Measurements from ENCODE around the gene MAP3K10. TPM values are rescaled to one million over a fixed set of nuclear protein-coding genes. Genes with fewer than 3 reads are reported as not detected.

MAP3K10 gene
- total and polyA plus RNA-seq, 9 of the 15 experiments (the other 6 are each of a cell fraction or from before 2014, with no cell fraction given), result 0.01 to 8.0 (median 2.7) TPM; not detected in 1

GRCh38 chr19:40163541-40164129, 27.6 kb upstream of the MAP3K10 start (continued):
- TF ChIP-seq RREB1 (CRISPR knock-in tag; IDR thresholded peaks at IDR 0.05) (no peak), NCOR1 (IDR thresholded peaks at IDR 0.05) (no peak), NUFIP1 (IDR thresholded peaks at IDR 0.05; ENCODE audit: partially characterized antibody) (no peak), ZNF143 (CRISPR knock-in tag; IDR thresholded peaks at IDR 0.05) (no peak)

Measured in K562 (cell line).